ENCODE data around the gene SOX12.

SOX12 gene

DNA sequence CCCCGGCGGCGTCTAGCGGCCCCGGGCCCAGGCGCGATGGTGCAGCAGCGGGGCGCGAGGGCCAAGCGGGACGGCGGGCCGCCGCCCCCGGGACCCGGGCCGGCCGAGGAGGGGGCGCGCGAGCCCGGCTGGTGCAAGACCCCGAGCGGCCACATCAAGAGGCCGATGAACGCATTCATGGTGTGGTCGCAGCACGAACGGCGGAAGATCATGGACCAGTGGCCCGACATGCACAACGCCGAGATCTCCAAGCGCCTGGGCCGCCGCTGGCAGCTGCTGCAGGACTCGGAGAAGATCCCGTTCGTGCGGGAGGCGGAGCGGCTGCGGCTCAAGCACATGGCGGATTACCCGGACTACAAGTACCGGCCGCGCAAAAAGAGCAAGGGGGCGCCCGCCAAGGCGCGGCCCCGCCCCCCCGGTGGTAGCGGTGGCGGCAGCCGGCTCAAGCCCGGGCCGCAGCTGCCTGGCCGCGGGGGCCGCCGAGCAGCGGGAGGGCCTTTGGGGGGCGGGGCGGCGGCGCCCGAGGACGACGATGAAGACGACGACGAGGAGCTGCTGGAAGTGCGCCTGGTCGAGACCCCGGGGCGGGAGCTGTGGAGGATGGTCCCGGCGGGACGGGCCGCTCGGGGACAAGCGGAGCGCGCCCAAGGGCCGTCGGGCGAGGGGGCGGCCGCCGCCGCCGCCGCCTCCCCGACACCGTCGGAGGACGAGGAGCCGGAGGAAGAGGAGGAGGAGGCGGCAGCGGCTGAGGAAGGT, 715 bp downstream of the SOX12 start:
- Histone ChIP-seq H4K8ac (ENCODE audit: low read length) (peak overlapping the region; percentile 75), H3K4me2 (ENCODE audit: low read length, poor library complexity, severe bottlenecking) (peak overlapping the region; percentile 77), H3K27ac (ENCODE audit: low read length, poor library complexity, severe bottlenecking) (peak overlapping the region; percentile 95), H2BK12ac (ENCODE audit: low read length in 2 of 2) (peak overlapping the region; percentile 82 to 95), H3K4me1 (ENCODE audit: control insufficient read depth, insufficient read depth, low read depth, low read length) (peaks cover 31% of the 10 kb centered on the region), H3K14ac (ENCODE audit: low read length in 2 of 2) (peak overlapping the region; percentile 1 to 99), H3K4ac (ENCODE audit: low read depth in 1 of 2, low read length in 2 of 2) (peak overlapping the region; percentile 92 to 100), H2BK5ac (ENCODE audit: low read depth, low read length, poor library complexity, severe bottlenecking) (peak overlapping the region; percentile 87), H2BK15ac (ENCODE audit: low read depth, poor library complexity, severe bottlenecking) (peak overlapping the region; percentile 90), H2AK5ac (ENCODE audit: low read length, severe bottlenecking) (no peak overlapping the region), H3K23ac (ENCODE audit: low read length in 2 of 2) (peak overlapping the region; percentile 1 to 100), H3K27me3 (ENCODE audit: control insufficient read depth in 1 of 2, insufficient read depth in 1 of 2, low read length in 2 of 2) (no peaks in the 10 kb centered on the region), H3K79me1 (replicated peaks; ENCODE audit: low read length, poor library complexity, severe bottlenecking) (peaks cover 7% of the 10 kb centered on the region), H2AFZ (ENCODE audit: low read depth, low read length) (no peak overlapping the region), H3K18ac (ENCODE audit: low read depth in 1 of 2, low read length in 2 of 2) (peak overlapping the region; percentile 91 to 98), H2BK120ac (ENCODE audit: low read depth, low read length) (peak overlapping the region; percentile 97), H3K9ac (ENCODE audit: low read length) (peak overlapping the region; percentile 88), H3K36me3 (ENCODE audit: control insufficient read depth in 1 of 2, insufficient read depth in 2 of 2, low read depth in 1 of 2, low read length in 2 of 2) (peaks cover 3 to 18% of the 10 kb centered on the region in 2 experiments), H3K9me3 (ENCODE audit: control insufficient read depth, low read length) (no peaks in the 10 kb centered on the region), H4K91ac (ENCODE audit: low read length) (peak overlapping the region; percentile 93), H3K4me3 (ENCODE audit: insufficient read depth in 1 of 2, low read depth in 1 of 2, low read length in 2 of 2) (peak overlapping the region; percentile 88 to 96)
- DNase-seq = peak; percentile 79
- 0% methylated on average over 75 of the region's 103 CpGs for WGBS

GRCh38 chr20:326645-327185, 1.4 kb downstream of the SOX12 start:
- DNase-seq = peak; percentile 47
- peaks cover 7% of the 10 kb centered on the region for H3K79me1 ChIP-seq (replicated peaks; ENCODE audit: low read length, poor library complexity, severe bottlenecking)
- peak overlapping the region; percentile 1 to 66 for H3K23ac ChIP-seq (ENCODE audit: low read length in 2 of 2)
- H2BK12ac ChIP-seq (ENCODE audit: low read length in 2 of 2) = peak overlapping the region; percentile 82 to 92
- peak overlapping the region; percentile 66 for H4K8ac ChIP-seq (ENCODE audit: low read length)
- H3K27ac ChIP-seq (ENCODE audit: low read length, poor library complexity, severe bottlenecking) = peak overlapping the region; percentile 84
- peak overlapping the region; percentile 87 for H2BK5ac ChIP-seq (ENCODE audit: low read depth, low read length, poor library complexity, severe bottlenecking)
- peaks cover 31% of the 10 kb centered on the region for H3K4me1 ChIP-seq (ENCODE audit: control insufficient read depth, insufficient read depth, low read depth, low read length)
- no peak overlapping the region for H2AK5ac ChIP-seq (ENCODE audit: low read length, severe bottlenecking)
- peak overlapping the region; percentile 71 for H3K4me2 ChIP-seq (ENCODE audit: low read length, poor library complexity, severe bottlenecking)
- peak overlapping the region; percentile 1 to 99 for H3K14ac ChIP-seq (ENCODE audit: low read length in 2 of 2)
- H2BK15ac ChIP-seq (ENCODE audit: low read depth, poor library complexity, severe bottlenecking) = peak overlapping the region; percentile 90
- 1% methylated on average over 38 of the region's 38 CpGs for WGBS
- peak overlapping the region; percentile 91 for H4K91ac ChIP-seq (ENCODE audit: low read length)
- H3K27me3 ChIP-seq (ENCODE audit: control insufficient read depth in 1 of 2, insufficient read depth in 1 of 2, low read length in 2 of 2) = no peaks in the 10 kb centered on the region
- H3K9ac ChIP-seq (ENCODE audit: low read length) = peak overlapping the region; percentile 88
- no peaks in the 10 kb centered on the region for H3K9me3 ChIP-seq (ENCODE audit: control insufficient read depth, low read length)
- peak overlapping the region; percentile 91 to 98 for H3K18ac ChIP-seq (ENCODE audit: low read depth in 1 of 2, low read length in 2 of 2)
- H3K4me3 ChIP-seq (ENCODE audit: insufficient read depth in 1 of 2, low read depth in 1 of 2, low read length in 2 of 2) = peak overlapping the region; percentile 88 to 96
- peak overlapping the region; percentile 92 to 100 for H3K4ac ChIP-seq (ENCODE audit: low read depth in 1 of 2, low read length in 2 of 2)
- H2AFZ ChIP-seq (ENCODE audit: low read depth, low read length) = no peak overlapping the region
- peaks cover 3 to 18% of the 10 kb centered on the region in 2 experiments for H3K36me3 ChIP-seq (ENCODE audit: control insufficient read depth in 1 of 2, insufficient read depth in 2 of 2, low read depth in 1 of 2, low read length in 2 of 2)
- H2BK120ac ChIP-seq (ENCODE audit: low read depth, low read length) = peak overlapping the region; percentile 97

DNA sequence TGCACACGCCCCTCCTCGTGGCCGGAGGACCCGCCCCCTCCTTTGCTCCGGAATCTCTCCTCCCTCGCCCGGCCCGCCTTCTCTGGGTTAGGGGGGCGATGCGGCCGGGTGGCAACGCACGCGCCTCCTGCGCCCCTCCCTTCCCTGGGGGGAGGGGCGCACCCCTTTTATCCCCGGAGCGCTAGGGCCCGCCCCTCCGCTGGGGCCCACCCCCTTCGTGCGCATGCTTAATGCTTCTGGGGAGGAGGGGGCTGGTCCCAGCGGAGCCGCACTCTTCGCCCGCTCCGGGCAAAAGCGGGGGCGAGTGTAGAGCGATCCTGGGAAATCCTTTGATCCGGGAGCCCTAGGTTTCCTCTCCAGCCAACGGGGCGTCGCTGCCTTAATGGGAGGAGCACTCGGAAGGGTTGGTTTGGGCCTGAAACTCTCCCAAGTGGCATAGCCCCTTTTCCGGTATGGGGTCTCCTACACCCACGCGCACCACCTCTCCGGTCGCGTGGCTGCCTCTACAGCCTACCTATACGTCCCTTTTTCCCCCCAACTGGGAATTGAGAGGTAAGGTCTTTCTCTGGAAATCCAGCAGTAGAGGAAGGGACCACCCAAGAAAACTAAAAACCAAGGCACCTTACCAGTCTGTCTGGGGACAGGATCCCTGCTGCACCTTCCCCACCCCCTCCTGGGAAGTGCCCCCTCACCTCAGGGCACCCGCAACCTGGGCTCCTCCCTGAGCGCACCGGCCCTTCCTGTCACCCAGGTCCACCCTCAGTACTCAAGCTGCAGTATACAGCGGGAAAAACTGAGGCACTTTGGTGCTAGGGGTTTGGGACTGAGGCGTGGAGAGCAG, 2.1 kb downstream of the SOX12 start:
- peak overlapping the region in 1 of 2 experiments; percentile 75 for H3K18ac ChIP-seq (ENCODE audit: low read depth in 1 of 2, low read length in 2 of 2)

More for the DNA sequence above, 2.1 kb downstream of the SOX12 start:
- Histone ChIP-seq H3K14ac (ENCODE audit: low read length in 2 of 2) (peak overlapping the region in 1 of 2 experiments; percentile 61), H2BK120ac (ENCODE audit: low read depth, low read length) (peak overlapping the region; percentile 97), H2BK12ac (ENCODE audit: low read length in 2 of 2) (peak overlapping the region in 1 of 2 experiments; percentile 37), H2BK15ac (ENCODE audit: low read depth, poor library complexity, severe bottlenecking) (no peak overlapping the region), H3K9me3 (ENCODE audit: control insufficient read depth, low read length) (no peaks in the 10 kb centered on the region), H3K27ac (ENCODE audit: low read length, poor library complexity, severe bottlenecking) (peak overlapping the region; percentile 41), H2AFZ (ENCODE audit: low read depth, low read length) (no peak overlapping the region), H3K23ac (ENCODE audit: low read length in 2 of 2) (peak overlapping the region in 1 of 2 experiments; percentile 75), H3K4me1 (ENCODE audit: control insufficient read depth, insufficient read depth, low read depth, low read length) (peaks cover 31% of the 10 kb centered on the region), H3K27me3 (ENCODE audit: control insufficient read depth in 1 of 2, insufficient read depth in 1 of 2, low read length in 2 of 2) (no peaks in the 10 kb centered on the region), H2AK5ac (ENCODE audit: low read length, severe bottlenecking) (no peak overlapping the region), H2BK5ac (ENCODE audit: low read depth, low read length, poor library complexity, severe bottlenecking) (peak overlapping the region; percentile 87), H3K36me3 (ENCODE audit: control insufficient read depth in 1 of 2, insufficient read depth in 2 of 2, low read depth in 1 of 2, low read length in 2 of 2) (peaks cover 3 to 18% of the 10 kb centered on the region in 2 experiments), H3K4me3 (ENCODE audit: insufficient read depth in 1 of 2, low read depth in 1 of 2, low read length in 2 of 2) (peak overlapping the region; percentile 88 to 96), H3K4me2 (ENCODE audit: low read length, poor library complexity, severe bottlenecking) (peak overlapping the region; percentile 71), H3K9ac (ENCODE audit: low read length) (peak overlapping the region; percentile 88), H4K91ac (ENCODE audit: low read length) (peak overlapping the region; percentile 91), H4K8ac (ENCODE audit: low read length) (no peak overlapping the region), H3K79me1 (replicated peaks; ENCODE audit: low read length, poor library complexity, severe bottlenecking) (peaks cover 7% of the 10 kb centered on the region), H3K4ac (ENCODE audit: low read depth in 1 of 2, low read length in 2 of 2) (peak overlapping the region; percentile 60 to 71)
- DNase-seq = peak; percentile 94
- 3% methylated on average over 41 of the region's 47 CpGs for WGBS
